GM13976 (cell line): ENCODE measurements around the gene MYO1C.
A peak's percentile ranks its signal among the peaks of the same experiment; 100 is the strongest.
"Not testable (repeated sequence)": the region's sequence is repeated elsewhere in the genome, so short reads cannot be mapped to it uniquely, and the experiment has no call there.

Experiments
- DNase-seq: peaks from one replicate; pipeline ENCODE4 v3.0.0; 2012; ENCODE audit warnings: low spot score
- in situ Hi-C: fragments of 300-500 bp; cut with MboI; formaldehyde crosslinking; loops from one replicate; pipeline ENCODE4 v1.12.0; 2022; ENCODE audit warnings: low sequenced_read_pairs, mixed read lengths, inconsistent platforms; ENCODE audit not compliant: unreplicated experiment
- TF ChIP-seq, protein P1 (sequence below): IDR thresholded peaks from 2 replicates; pipeline ENCODE4 v1.5.1; 2012; ENCODE audit warnings: borderline replicate concordance, mild to moderate bottlenecking; ENCODE audit not compliant: insufficient read depth; ENCODE audit errors: extremely low read depth, missing control alignments, control extremely low read depth

Gene MYO1C

DNA sequence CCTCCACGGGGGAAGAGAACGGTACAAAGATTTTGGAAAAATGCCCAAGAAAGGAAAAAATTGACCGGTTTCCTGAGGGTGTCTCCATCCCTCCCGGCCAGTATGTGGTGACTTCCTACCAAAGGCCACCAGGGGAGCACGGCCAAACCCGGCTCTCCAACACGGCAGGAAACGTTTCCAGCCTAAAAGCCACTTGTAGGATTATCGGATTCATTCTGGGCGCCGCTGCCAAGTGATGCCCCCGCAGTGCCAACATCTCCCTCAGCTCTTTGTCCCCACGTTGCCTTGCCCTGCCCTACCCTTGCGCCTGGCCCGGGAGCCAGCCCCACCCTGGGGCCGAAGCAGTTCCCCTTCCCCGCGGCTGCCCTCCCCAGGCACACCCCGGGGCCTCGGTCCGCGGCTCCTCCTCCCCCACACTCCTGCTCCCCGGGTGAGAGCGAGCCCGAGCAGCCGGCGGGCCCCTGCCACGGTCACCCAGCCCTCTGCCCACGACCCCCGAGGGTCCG is 37.1 kb downstream of the MYO1C start:
- TF ChIP-seq, protein P1, sequence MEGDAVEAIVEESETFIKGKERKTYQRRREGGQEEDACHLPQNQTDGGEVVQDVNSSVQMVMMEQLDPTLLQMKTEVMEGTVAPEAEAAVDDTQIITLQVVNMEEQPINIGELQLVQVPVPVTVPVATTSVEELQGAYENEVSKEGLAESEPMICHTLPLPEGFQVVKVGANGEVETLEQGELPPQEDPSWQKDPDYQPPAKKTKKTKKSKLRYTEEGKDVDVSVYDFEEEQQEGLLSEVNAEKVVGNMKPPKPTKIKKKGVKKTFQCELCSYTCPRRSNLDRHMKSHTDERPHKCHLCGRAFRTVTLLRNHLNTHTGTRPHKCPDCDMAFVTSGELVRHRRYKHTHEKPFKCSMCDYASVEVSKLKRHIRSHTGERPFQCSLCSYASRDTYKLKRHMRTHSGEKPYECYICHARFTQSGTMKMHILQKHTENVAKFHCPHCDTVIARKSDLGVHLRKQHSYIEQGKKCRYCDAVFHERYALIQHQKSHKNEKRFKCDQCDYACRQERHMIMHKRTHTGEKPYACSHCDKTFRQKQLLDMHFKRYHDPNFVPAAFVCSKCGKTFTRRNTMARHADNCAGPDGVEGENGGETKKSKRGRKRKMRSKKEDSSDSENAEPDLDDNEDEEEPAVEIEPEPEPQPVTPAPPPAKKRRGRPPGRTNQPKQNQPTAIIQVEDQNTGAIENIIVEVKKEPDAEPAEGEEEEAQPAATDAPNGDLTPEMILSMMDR: peak; percentile 12
- peak; percentile 63 for DNase-seq
- in situ Hi-C loops: no loop called here

DNA sequence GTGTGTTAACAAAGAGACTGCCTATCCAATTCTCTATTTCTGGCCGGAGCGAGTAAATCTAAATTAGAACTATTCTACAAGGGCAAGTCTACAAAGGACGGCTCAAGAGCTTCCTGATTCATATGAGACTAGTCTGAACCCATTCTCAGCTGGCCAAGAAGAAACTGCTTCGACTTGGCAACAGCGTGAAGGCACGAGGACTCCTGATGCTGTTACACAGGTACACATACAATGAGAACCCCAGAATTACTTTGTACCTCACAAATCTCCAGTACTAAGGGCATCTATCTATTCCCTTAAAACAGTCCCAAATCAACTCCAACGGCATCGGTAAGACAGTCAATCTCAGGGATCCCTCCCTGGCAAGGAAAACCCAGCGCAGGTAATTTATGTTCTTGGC is 37.9 kb downstream of the MYO1C start:
- no peak for DNase-seq
- in situ Hi-C loops: no loop called here

DNA sequence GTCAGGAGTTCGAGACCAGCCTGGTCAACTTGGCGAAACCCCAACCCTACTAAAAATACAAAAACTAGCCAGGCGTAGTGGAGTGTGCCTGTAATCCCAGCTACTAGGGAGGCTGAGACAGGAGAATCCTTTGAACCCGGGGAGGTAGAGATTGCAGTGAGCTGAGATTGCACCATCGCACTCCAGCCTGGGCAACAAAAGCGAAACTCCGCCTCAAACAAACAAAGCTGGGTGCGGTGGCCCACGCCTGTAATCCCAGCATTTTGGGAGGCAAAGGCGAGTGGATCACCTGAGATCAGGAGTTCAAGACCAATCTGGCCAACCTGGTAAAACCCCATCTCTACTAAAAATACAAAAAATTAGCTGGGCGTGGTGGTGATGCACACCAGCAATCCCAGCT is 38.8 kb downstream of the MYO1C start:
- in situ Hi-C loops: not testable (repeated sequence)

More for the DNA sequence above, 37.9 kb downstream of the MYO1C start:
- TF ChIP-seq, protein P1: no peak

GRCh38 chr17:1452836-1453235 is 39.6 kb downstream of the MYO1C start:
- TF ChIP-seq, protein P1: no peak
- in situ Hi-C loops: no loop called here
- no peak for DNase-seq

More for the DNA sequence above, 38.8 kb downstream of the MYO1C start:
- DNase-seq: not testable (repeated sequence)

DNA sequence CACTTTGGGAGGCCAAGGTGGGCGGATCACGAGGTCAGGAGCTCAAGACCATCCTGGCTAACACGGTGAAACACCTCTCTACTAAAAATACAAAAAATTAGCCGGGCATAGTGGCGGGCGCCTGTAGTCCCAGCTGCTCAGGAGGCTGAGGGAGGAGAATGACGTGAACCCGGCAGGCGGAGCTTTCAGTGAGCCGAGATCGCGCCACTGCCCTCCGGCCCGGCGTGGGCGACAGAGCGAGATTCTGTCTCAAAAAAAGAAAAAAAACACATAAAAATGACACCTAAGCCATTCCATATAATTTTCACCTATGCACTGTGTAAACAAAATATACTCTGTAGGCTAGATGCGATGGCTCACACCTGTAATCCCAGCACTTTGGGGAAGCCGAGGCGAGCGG is 42.2 kb downstream of the MYO1C start:
- in situ Hi-C loops, DNase-seq: not testable (repeated sequence)

GRCh38 chr17:1449412-1449967 is 43.0 kb downstream of the MYO1C start:
- DNase-seq: no peak
- in situ Hi-C loops: no loop called here

DNA sequence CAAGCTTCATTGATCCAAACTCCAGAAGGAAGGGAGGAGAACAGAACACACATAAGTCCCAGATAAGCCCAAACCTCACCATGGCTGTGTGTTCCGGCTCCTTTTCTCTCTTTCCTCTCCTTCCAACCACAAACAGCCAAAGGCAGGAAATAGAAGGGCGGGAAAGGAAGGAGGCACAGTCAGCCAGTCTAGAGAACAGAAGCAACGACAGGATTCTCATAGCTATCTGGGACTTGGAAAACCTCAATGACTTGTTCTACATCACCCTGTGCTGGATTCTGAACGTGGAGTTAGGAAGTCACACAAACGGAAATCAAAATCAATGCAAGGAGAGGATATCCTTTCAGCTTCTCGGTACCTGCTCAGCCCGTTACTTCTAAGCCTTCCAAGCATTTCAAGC is 45.4 kb downstream of the MYO1C start:
- DNase-seq: no peak
- TF ChIP-seq, protein P1: no peak
- in situ Hi-C loops: no loop called here

More at GRCh38 chr17:1449412-1449967, 43.0 kb downstream of the MYO1C start:
- TF ChIP-seq, protein P1: no peak

GRCh38 chr17:1446201-1446600 is 46.3 kb downstream of the MYO1C start:
- in situ Hi-C loops: no loop called here
- TF ChIP-seq, protein P1: no peak
- DNase-seq: no peak

GRCh38 chr17:1445695-1446094 is 46.8 kb downstream of the MYO1C start:
- DNase-seq, in situ Hi-C loops: not testable (repeated sequence)

- in situ Hi-C loops, DNase-seq: not testable (repeated sequence)
Measured at GRCh38 chr17:1442721-1443120, 49.8 kb downstream of the MYO1C start.
